HepG2 (cell line): ENCODE results near the gene S100A7.
"Not testable (repeated sequence)": the region's sequence is repeated elsewhere in the genome, so short reads cannot be mapped to it uniquely, and the experiment has no call there.

Source experiments
- ETS1 ChIP-seq: sonication (generic); formaldehyde crosslinking; IDR thresholded peaks from 2 replicates; pipeline ENCODE4 v1.4.0; 2020; ENCODE audit warnings: missing genetic modification reagents
- KLF13 ChIP-seq: sonication (generic); formaldehyde crosslinking; IDR thresholded peaks from 2 replicates; pipeline ENCODE4 v1.4.0; 2020; ENCODE audit warnings: mild to moderate bottlenecking, missing genetic modification reagents

GRCh38 chr1:153418758-153419435, 41.6 kb downstream of the S100A7 start:
- not testable (repeated sequence) for TF ChIP-seq KLF13; ETS1 (CRISPR knock-in tag)
